Large intestine (tissue), 3 donors: ENCODE measurements around the gene GALNT18. TPM values are rescaled to one million over a fixed set of nuclear protein-coding genes. Genes with fewer than 3 reads are reported as not detected.

ENCODE experiments used
- DNase-seq, 2 donors: peaks; one replicate each; pipeline versions ENCODE4 v3.0.0 to v3.0.0-alpha.2; 2013
- H3K27ac ChIP-seq: one replicate; pipeline ENCODE4 v1.5.1; 2013; ENCODE audit warnings: low read length
- H3K27me3 ChIP-seq: 2 replicates; pipeline ENCODE4 v1.6.1; 2013; ENCODE audit warnings: low read length; ENCODE audit not compliant: control insufficient read depth, insufficient read depth
- H3K36me3 ChIP-seq: 2 replicates; pipeline ENCODE4 v1.6.1; 2013; ENCODE audit warnings: low read length; ENCODE audit not compliant: control insufficient read depth, insufficient read depth
- H3K4me1 ChIP-seq: one replicate; pipeline ENCODE4 v1.6.1; 2013; ENCODE audit warnings: low read length; ENCODE audit not compliant: control insufficient read depth, insufficient read depth
- H3K4me3 ChIP-seq: one replicate; pipeline ENCODE4 v1.5.1; 2013; ENCODE audit warnings: low read length
- H3K9me3 ChIP-seq: one replicate; pipeline ENCODE4 v1.6.1; 2013; ENCODE audit warnings: mild to moderate bottlenecking, low read depth, low read length, moderate library complexity; ENCODE audit not compliant: control insufficient read depth
- WGBS: methylation state at CpG from one replicate; pipeline ENCODE4 v1.1.5; 2013; ENCODE audit warnings: low lambda C conversion rate; ENCODE audit not compliant: insufficient coverage; 5-methylcytosine and 5-hydroxymethylcytosine counted together
- polyA plus RNA-seq: library from polyadenylated mRNA; unstranded; fragments of 120-200 nt; gene quantifications from one replicate; pipeline ENCODE4 v1.2.1, GENCODE V29; 2013

The GALNT18 gene
- polyA plus RNA-seq, 1 donor = 3.7 TPM

DNA sequence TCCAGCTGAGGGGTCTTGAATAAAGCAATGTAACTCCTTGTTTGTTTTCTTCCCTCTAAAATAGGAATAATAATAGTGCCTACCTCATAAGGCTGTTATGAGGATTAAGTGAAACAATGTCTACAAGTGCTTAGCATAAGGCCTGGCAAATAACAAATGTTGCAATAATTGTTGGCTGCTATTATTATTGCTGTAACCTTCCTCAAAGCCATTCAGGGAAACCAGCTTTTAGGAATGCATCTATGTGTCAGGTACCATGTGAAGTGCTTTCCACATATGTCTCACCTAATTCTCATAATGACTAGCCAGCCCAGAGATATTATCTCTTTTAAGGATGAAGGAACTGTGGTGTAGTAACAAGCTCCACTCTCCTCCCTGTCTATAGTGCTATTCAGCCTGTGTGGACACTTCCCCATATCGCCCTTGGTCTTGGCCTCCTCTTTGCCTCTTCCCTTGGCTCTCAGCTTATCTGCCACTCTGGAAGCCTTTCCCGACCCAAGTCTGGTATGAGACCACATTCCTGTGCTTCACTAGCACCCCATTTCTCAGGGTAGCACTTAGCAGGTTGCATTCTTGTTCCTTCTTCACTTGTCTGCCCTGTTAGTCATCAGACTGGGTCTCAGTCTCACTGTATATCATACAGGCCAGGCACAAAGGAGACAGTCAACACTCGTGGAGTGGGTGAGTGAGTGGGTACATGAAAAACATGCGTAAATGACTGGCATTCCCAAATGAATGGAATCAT, 292.6 kb downstream of the GALNT18 start:
- H3K4me3 ChIP-seq = no peak overlapping the region
- WGBS = 83% methylated on average over 2 of the region's 4 CpGs
- H3K9me3 ChIP-seq = no peaks in the 10 kb centered on the region
- no peaks in the 10 kb centered on the region for H3K4me1 ChIP-seq
- no peaks in the 10 kb centered on the region for H3K36me3 ChIP-seq
- DNase-seq = no peak
- H3K27me3 ChIP-seq = no peaks in the 10 kb centered on the region
- H3K27ac ChIP-seq = no peak overlapping the region

DNA sequence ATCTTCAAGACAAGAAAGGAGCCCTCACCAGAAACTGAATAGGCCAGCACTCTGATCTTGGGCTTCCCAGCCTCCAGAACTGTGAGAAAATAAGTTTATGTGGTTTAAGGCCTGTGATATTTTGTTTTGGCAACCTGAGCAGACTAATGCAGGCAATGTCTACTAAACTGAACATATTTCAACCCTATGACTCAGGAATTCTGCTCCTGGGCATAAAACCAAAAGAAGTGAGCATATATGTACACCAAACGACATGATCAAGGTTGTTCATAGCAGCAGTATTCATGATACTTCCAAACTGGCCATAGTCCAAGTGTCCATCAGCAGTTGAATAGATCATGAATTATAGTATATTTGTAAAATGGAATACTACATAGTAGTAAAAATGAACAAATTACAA, 297.7 kb downstream of the GALNT18 start:
- Histone ChIP-seq H3K4me1 (no peaks in the 10 kb centered on the region), H3K36me3 (no peaks in the 10 kb centered on the region), H3K27ac (no peak overlapping the region), H3K4me3 (no peak overlapping the region), H3K27me3 (no peaks in the 10 kb centered on the region), H3K9me3 (no peaks in the 10 kb centered on the region)
- DNase-seq = no peak
- WGBS = 83% methylated on average over 1 of the region's 1 CpG

DNA sequence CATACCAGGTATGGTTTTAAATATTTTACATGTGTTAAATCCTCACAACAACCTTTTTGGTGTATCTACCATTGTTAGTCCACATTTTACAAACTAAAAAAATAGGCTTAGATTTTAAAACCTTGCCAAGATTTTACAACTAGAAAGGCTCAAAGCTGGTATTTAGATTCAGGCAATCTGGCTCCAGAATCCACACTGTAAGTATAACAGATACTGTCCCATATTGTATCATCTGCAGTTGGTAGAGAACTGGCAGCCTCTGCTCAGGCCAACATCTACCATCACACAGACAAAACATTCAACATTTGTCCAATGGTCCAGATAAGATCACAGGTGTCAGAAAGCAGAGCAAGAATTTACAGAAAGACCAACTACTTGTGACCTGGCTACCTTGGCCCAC, 299.7 kb downstream of the GALNT18 start:
- Histone ChIP-seq H3K36me3 (no peaks in the 10 kb centered on the region), H3K9me3 (no peaks in the 10 kb centered on the region), H3K27ac (no peak overlapping the region), H3K27me3 (no peaks in the 10 kb centered on the region), H3K4me3 (no peak overlapping the region), H3K4me1 (no peaks in the 10 kb centered on the region)
- DNase-seq = no peak

DNA sequence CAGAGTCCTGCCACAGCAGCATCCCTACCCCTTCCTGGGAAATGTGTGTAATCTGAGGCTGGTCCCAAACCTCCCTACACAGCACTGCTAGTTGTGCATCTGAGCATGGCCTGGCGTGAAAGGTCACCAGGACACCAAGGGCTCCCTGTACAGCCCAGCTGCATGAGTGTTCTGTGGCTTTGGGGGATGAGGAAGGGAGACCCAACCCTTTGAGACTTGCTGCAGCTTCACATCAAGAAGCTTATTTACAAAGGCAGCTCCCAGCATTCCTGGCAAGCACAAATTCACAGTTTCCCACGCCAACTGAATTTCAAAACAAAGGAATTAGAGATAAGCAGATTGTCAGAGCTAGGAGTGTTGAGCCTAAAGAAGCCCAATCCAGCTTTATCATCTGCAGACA, 301.0 kb downstream of the GALNT18 start:
- Histone ChIP-seq H3K4me3 (no peak overlapping the region), H3K9me3 (no peaks in the 10 kb centered on the region), H3K27ac (no peak overlapping the region), H3K4me1 (no peaks in the 10 kb centered on the region), H3K36me3 (no peaks in the 10 kb centered on the region), H3K27me3 (no peaks in the 10 kb centered on the region)
- no CpG with 5 or more reads among the region's 2 CpGs for WGBS
- no peak for DNase-seq

DNA sequence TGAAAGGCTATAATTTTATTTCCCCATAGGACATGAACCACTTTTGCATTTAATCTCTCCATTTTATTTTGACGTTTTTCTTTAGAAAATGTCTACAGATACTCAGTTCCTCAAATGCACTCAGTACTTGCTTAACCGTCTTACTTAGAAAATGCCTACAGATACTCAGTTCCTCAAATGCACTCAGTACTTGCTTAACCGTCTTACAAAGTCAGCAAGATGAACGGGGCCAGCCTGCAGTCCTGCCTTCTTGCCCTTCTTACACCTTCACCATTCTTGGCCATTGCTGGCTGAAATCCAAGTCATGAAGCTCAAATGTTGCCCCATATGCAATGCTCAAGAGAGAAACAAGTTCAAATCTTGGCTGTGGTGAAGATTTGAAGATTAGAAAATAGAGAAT, 302.8 kb downstream of the GALNT18 start:
- Histone ChIP-seq H3K4me3 (no peak overlapping the region), H3K36me3 (no peaks in the 10 kb centered on the region), H3K4me1 (no peaks in the 10 kb centered on the region), H3K27me3 (no peaks in the 10 kb centered on the region), H3K9me3 (no peaks in the 10 kb centered on the region), H3K27ac (no peak overlapping the region)
- DNase-seq = no peak
- WGBS = 94% methylated on average over 2 of the region's 4 CpGs

DNA sequence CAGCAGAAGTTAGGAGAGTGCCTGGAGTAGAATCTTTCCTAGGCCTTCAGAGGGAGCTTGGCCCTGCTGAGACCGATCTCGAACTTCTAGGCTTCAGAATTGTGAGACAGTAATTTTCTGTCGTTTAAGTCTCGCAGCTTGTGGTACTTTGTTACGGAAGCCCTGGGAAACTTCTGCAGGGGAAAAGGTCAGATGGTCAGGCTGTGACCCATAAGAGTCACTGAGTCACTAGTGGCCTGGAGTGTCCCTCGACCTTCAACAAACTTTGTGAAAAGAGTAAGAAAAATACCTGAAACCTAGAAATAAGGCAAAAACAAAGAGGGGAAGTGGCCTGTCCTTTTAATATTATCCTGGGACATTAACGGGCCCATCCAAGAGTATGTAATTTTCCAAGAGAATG, 303.3 kb downstream of the GALNT18 start:
- Histone ChIP-seq H3K4me3 (no peak overlapping the region), H3K36me3 (no peaks in the 10 kb centered on the region), H3K27ac (no peak overlapping the region), H3K4me1 (no peaks in the 10 kb centered on the region), H3K27me3 (no peaks in the 10 kb centered on the region), H3K9me3 (no peaks in the 10 kb centered on the region)
- no CpG with 5 or more reads among the region's 7 CpGs for WGBS
- no peak for DNase-seq

DNA sequence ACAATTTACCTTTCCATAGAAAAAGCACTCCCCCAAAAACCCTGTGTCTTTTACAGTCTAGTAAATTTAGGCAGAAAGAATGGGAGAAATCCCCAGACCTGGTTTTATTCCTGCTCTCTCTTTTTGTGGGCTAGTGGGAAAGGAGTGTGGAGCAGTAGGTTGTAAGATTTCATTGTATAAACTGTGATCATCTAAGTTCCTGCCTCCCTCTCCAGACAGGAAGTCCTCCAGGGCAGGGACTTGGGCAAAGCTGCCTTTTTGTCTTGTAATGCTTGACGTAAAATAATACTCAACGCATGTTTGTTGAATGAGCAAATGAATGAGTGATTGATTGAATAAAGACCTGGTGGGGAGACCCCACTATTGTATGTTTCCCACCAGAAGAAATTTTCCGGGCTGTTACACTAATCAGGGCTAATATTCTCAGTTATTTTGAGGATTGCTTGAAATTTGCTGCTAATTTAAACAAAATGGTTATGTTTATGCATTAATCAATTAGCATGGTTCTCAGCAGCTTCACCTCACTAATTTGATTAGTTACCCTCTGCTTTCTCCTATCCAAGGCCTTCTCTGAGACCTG, 305.1 kb downstream of the GALNT18 start:
- DNase-seq = no peak
- no peak overlapping the region for H3K4me3 ChIP-seq
- no CpG with 5 or more reads among the region's 3 CpGs for WGBS
- no peak overlapping the region for H3K27ac ChIP-seq
- H3K27me3 ChIP-seq = no peaks in the 10 kb centered on the region
- H3K36me3 ChIP-seq = no peaks in the 10 kb centered on the region
- H3K4me1 ChIP-seq = no peaks in the 10 kb centered on the region
- no peaks in the 10 kb centered on the region for H3K9me3 ChIP-seq

DNA sequence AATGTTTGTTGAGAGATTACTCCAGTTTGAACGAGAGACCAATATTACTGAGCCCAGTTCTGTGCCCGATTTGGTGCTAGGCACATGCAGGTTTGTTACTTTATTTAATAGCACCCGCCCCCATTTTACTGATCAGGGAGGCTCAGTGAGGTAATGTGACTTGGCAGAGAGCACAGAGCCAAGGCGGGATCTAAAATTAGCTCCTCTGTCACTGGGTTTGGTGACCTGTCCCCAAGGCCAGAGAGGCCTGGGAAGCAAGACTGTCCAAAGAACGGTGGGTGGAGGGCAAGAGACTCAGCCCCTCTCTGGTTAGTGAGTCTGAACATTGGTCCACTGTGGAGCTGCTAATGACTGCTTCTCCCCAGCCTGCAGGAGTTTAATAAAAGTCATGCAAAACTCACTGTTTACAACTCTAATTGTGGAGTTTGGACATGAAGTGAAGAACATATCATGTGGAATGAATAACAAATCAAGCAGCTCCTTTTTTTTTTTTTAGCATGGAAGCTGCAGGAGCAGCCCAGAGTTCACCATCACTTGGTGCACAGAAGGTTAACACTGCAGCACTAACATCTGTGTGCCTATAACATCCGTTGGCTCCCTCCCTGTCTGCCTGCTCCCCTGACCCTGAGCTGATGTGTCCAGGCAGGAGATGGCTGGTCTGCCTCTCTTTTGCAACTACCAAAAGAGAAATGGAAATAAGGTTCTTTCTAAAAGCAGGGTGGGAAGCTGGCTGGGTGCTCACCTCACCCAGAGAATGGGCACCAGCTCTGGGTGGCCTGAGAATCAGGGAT, 307.7 kb downstream of the GALNT18 start:
- Histone ChIP-seq H3K4me3 (no peak overlapping the region), H3K27ac (no peak overlapping the region), H3K4me1 (no peaks in the 10 kb centered on the region), H3K27me3 (no peaks in the 10 kb centered on the region), H3K9me3 (no peaks in the 10 kb centered on the region), H3K36me3 (no peaks in the 10 kb centered on the region)
- no CpG with 5 or more reads among the region's 6 CpGs for WGBS
- no peak for DNase-seq

DNA sequence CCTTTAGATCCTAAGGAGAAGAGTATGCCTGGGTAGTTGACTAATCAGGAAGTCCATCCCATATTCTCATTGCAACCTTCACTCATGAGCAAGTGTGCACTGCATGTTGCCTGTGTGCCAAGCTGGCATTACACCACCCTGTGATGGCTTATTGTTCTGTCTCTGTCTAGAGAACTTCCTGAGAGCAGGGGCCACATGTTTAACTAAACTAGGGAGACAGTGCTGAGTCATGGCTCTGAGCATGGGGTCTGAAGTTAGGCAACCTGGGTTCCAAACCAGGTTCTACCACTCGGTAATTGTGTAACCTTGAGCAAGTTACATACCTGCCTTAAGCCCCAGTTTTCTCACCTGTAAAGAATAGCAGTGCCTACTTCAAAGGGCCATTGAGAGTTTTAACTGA, 308.4 kb downstream of the GALNT18 start:
- H3K4me3 ChIP-seq = no peak overlapping the region
- WGBS = no CpG with 5 or more reads among the region's 1 CpG
- no peaks in the 10 kb centered on the region for H3K36me3 ChIP-seq
- no peak for DNase-seq
- no peaks in the 10 kb centered on the region for H3K27me3 ChIP-seq
- H3K27ac ChIP-seq = no peak overlapping the region
- no peaks in the 10 kb centered on the region for H3K4me1 ChIP-seq
- no peaks in the 10 kb centered on the region for H3K9me3 ChIP-seq

DNA sequence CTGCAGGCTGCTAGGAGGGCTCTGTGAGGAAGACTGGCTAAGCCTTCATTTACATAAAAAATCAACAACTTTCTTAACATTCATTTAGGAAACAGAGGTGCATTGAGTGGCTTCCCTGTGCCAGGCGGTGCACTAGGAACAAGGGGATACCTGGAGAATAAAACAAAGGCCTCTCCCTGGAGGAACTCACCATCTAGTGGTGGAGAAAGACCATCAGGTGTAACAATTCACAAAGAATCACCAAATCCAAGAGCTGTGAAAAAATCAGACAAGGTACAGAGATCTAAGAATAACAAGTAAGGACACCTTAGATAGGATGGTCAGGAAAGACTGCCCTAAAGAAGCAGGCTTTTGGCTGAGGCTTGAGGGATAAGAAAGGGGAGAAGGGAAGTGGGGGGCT, 309.1 kb downstream of the GALNT18 start:
- WGBS = no CpG with 5 or more reads among the region's 1 CpG
- H3K36me3 ChIP-seq = no peaks in the 10 kb centered on the region
- DNase-seq = no peak
- H3K27ac ChIP-seq = no peak overlapping the region
- H3K27me3 ChIP-seq = no peaks in the 10 kb centered on the region
- no peaks in the 10 kb centered on the region for H3K4me1 ChIP-seq
- H3K9me3 ChIP-seq = no peaks in the 10 kb centered on the region
- H3K4me3 ChIP-seq = no peak overlapping the region
